ENCODE data around the gene UBE2QL1.

- TF ChIP-seq POLR2A (IDR thresholded peaks at IDR 0.05; ENCODE audit: low read length), result no peak
- no peak for TF ChIP-seq BHLHE40 (IDR thresholded peaks at IDR 0.05; ENCODE audit: low read depth, low read length)
- TF ChIP-seq, protein P1, sequence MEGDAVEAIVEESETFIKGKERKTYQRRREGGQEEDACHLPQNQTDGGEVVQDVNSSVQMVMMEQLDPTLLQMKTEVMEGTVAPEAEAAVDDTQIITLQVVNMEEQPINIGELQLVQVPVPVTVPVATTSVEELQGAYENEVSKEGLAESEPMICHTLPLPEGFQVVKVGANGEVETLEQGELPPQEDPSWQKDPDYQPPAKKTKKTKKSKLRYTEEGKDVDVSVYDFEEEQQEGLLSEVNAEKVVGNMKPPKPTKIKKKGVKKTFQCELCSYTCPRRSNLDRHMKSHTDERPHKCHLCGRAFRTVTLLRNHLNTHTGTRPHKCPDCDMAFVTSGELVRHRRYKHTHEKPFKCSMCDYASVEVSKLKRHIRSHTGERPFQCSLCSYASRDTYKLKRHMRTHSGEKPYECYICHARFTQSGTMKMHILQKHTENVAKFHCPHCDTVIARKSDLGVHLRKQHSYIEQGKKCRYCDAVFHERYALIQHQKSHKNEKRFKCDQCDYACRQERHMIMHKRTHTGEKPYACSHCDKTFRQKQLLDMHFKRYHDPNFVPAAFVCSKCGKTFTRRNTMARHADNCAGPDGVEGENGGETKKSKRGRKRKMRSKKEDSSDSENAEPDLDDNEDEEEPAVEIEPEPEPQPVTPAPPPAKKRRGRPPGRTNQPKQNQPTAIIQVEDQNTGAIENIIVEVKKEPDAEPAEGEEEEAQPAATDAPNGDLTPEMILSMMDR (IDR thresholded peaks at IDR 0.05), result no peak
- TF ChIP-seq RNF2 (IDR thresholded peaks at IDR 0.05; ENCODE audit: borderline replicate concordance, low read depth), result no peak
- TF ChIP-seq CBX8 (IDR thresholded peaks at IDR 0.05), result no peak
- no peak for TF ChIP-seq NR3C1 (IDR thresholded peaks at IDR 0.05)
- TF ChIP-seq ELK1 (IDR thresholded peaks at IDR 0.05; ENCODE audit: low read depth, low read length), result no peak
- TF ChIP-seq EHMT2 (IDR thresholded peaks at IDR 0.05; ENCODE audit: low read depth), result no peak
- TF ChIP-seq, protein P2, sequence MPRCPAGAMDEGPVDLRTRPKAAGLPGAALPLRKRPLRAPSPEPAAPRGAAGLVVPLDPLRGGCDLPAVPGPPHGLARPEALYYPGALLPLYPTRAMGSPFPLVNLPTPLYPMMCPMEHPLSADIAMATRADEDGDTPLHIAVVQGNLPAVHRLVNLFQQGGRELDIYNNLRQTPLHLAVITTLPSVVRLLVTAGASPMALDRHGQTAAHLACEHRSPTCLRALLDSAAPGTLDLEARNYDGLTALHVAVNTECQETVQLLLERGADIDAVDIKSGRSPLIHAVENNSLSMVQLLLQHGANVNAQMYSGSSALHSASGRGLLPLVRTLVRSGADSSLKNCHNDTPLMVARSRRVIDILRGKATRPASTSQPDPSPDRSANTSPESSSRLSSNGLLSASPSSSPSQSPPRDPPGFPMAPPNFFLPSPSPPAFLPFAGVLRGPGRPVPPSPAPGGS (IDR thresholded peaks at IDR 0.05), result no peak
- TF ChIP-seq TFCP2L1 (CRISPR knock-in tag; IDR thresholded peaks at IDR 0.05), result no peak
- no peak for TF ChIP-seq MAFK (IDR thresholded peaks at IDR 0.05; ENCODE audit: partially characterized antibody)
These were observed 21.2 kb downstream of the UBE2QL1 start for GRCh38 chr5:6469836-6470235.
